ENCODE results near the gene HES7.

The HES7 gene

DNA sequence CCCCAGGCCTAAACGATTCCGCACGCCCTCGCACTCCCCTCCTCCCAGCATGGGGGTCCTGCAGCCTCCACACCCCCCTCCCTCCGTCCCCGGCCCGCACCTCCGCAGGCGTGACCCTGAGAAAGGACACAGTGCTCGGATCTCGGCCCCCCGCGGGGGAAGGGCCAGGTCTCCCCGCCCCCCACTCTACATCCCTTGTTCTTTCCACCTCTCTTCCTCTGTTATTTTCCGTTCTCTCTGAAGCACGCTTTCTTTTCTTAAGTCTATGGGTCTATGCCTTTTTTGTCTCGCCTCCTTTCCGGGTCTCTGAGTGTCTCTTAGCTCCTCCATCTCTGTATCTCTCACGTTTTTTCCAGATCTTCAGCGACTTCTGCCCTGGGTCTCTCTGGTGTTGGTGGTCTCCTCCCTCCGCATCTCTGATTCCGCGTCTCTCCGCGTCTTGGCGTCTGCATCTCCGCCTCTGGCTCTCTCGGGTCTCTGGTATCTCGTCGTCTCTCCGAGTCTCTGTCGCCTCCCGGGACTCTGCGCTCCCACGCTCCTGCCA lies 2.1 kb upstream of the HES7 start:
- peak overlapping the region; percentile 71 for H3K4me3 ChIP-seq (ENCODE audit: low read depth, low read length)
- DNase-seq (ENCODE audit: low read depth) = no peak

DNA sequence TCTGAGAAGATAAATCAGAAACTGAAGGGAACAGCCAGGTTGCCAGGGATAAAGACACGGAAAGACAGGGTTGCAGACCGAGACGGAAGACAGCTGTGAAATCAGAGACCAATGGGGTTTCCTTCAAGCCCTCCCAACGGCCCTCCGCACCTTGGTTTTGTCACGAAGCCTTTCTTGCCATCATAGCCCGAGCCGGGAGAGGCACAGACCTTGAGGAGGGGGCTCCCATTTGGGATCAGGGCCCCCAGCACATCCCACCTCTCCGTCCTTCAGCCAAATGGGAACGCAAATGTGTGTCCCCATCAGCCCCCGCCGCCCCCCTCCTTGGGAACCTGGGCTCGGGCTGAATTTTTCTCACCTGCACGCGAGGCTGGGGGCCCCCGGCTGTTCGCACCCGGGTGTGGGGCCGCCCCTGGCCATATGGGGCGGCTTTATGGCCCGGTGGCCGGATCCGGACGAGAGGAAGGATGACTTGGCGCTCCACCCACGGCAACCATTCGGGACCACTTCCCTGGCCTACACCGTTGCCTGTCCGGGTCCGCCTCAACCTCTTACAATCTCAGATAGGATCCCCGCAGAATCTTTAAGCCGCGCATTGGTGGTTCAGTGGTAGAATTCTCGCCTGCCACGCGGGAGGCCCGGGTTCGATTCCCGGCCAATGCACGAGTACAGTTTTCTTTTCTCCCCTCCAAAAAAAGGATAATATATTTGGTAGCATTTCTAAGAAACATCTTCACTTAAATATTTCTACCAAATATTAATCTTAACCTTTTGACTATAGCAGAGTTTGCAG lies 1.4 kb upstream of the HES7 start:
- no peak for DNase-seq (ENCODE audit: low read depth)
- peak overlapping the region; percentile 71 for H3K4me3 ChIP-seq (ENCODE audit: low read depth, low read length)

DNA sequence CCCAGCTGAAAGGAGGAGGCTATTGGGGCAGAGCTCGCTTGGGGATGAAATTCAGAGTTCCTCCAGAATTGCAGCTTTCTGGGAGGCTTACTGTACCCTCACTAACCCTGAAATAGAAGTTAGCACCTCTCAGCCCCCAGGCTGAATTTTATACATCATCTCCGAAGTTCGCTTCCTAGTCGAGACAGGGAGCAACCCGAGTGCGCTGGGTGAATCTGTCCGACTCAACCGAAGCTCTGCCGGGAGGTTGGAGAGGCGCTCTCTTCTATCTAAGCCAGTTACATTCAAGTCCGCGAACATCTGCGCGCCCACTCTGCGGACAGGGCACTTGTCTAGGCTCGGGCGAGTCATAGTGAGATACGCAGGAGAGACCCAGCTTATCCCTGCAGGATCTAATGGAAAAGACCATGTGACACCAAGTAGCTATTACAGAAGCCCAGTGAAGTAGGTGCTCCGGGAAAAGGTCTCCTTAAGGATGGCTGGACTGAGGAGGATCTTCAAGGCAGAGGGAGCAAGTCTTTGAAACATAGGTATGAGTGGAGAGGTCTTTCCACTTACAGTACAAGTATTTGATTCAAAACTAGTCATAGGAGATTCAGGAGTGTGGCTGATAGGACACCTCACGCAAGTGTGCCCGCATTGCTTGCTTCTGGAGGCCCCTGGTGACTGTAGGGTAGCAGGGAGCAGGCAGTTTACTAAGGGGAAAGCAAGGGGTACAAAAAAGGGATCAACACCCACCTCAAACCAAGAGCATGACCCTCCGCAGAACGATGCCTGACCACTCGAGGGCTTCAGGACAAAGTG lies 646 bp upstream of the HES7 start:
- H3K4me3 ChIP-seq (ENCODE audit: low read depth, low read length) = peak overlapping the region; percentile 71
- DNase-seq (ENCODE audit: low read depth) = no peak

DNA sequence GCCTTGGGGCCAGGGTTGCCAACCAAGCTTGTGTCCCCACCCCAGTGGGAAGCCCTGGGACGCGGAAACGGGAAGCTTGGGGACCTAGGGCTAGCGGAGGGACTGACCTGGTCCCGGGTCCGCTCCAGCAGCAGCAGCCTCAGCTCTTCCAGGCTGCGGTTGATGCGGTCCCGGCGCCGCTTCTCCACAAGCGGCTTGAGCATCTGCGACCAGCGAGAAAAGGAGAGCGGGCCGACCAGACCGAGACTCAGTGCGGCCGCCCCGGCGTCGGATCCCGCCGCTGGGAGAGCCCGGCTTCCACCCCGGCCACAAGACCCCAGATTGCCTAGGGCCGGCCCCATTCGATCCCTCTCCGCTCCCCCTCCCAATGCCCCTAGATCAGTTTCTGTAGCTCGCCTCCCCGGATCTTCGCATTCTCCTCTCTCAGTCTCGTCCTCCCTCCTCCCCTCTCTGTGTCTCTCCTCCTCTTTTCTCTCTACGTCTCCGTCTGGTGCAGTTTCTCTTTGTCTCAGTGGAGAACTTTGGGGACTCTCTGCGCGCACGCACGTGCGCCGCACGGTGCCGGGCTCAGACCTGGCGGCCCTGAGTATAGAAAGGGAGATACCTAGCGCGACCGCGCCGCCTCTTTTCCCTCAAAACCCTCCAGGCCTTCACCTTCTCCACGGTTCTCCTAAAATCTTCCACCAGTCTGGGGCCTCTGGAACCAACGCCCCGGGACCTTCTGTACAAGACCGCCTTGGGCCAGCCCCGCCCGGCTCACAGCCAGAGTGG lies 797 bp downstream of the HES7 start:
- DNase-seq (ENCODE audit: low read depth) = no peak
- H3K4me3 ChIP-seq (ENCODE audit: low read depth, low read length) = peak overlapping the region; percentile 71

DNA sequence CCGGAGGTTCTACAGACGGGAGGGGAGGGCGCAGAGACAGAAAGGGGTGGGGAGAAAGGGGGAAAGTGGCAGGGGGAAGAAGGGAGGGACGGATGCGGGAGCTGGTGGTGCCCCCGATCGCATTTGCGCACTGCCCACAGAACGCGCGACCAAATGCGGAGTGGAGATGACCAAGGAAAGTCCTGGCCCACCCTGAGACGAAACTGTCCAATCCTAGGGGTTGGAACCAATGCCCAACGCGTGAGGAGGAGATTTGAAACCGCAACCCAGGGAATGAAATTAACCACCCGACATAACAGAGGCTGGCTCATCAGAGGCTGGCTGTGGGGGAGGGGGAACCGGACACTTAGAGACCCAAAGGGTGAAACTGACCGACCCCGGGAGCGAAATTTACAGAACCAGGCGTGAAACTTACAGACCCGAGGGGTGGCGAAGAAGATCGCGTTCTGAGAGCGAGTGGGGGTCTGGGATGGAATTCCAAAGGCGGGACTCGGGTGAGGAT lies 1.4 kb downstream of the HES7 start:
- DNase-seq (ENCODE audit: low read depth) = no peak
- H3K4me3 ChIP-seq (ENCODE audit: low read depth, low read length) = peak overlapping the region; percentile 71

DNA sequence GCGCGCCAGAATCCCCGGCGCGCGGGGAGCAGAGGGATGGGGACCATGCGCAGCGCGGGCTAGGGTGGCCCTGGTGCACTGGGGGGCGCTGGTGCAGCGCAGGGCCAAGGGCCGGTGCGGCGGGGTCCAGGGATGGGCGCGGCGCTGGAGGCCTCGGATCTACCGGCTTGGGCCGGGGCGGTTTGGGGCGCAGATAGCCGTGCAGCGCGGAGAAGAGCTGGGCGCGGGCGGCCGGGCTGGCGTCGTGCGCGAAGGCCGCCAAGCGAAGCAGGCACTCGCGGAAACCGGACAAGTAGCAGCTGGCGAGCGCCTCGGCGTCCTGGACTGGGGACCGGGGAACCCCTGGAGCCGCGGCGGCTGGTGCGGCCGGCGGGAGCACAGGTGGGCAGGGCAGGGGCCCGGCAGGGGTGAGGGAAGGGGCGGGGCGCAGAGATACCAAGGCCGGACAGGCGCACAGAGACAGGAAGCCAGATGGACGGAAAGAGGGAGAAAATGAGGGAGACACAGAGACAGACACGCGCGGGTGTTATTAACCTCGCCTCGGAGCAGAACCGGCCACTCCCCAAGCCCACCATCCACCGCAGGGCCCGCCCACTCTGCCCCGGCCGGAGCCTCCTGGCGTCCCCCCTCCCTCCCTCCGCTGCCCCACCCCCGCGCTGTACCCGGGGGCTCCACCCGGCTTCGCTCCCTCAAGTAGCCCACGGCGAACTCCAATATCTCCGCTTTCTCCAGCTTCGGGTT lies 2.1 kb downstream of the HES7 start:
- peak overlapping the region; percentile 71 for H3K4me3 ChIP-seq (ENCODE audit: low read depth, low read length)
- no peak for DNase-seq (ENCODE audit: low read depth)

DNA sequence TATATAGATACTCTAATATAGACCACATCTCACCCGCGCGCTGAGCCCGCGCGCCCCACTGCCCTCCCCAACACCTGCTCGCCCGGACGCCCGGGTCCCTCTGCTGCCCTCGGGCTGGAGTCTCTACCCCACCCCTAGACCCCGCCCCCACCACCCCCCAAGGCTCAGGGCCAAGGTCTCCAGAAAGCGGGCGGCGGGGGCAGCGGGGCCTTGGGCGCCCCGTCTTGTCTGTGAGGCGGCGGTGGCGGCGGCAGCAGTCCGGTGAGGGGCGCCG lies 2.6 kb downstream of the HES7 start:
- H3K4me3 ChIP-seq (ENCODE audit: low read depth, low read length) = peak overlapping the region; percentile 71
- DNase-seq (ENCODE audit: low read depth) = no peak

DNA sequence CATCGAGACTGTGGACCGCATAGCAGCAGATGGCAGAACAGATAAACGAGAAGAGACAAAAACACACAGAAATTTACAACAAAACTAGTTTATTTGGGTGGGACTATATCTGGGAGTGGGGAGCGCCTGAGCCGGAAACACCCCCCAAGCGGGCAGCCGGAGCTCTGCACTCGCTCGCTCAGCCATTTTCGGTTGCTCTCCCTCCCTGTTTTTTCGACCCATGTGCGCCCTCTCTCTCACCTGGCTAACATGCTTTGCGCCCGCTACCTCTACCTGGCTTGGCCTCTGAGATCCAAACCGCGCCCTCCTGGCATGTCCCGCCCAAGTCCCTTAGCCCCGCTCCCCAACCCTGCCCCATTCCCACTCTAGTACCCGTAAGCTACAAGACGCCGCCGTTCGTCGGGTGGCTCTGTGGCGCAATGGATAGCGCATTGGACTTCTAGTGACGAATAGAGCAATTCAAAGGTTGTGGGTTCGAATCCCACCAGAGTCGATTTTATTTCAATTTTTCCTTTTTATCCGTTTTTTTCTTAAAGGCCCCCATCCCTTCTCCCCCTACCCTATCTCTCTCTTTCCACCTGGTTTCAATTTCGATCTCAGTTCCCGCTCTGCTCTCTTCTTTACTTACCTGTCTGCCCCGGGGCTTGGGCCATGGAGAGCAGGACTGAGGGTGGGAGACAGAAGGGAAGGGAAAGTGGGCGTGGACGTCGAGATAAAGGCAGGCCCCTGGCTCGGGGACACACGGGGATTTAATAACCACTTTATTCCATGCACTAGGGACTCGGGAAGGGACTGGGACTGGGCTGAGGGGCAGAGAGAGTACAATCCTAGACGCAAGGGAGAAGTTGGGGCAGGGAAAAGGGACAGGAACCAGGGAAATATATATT lies 3.1 kb downstream of the HES7 start:
- DNase-seq (ENCODE audit: low read depth) = no peak
- peak overlapping the region; percentile 71 for H3K4me3 ChIP-seq (ENCODE audit: low read depth, low read length)

DNA sequence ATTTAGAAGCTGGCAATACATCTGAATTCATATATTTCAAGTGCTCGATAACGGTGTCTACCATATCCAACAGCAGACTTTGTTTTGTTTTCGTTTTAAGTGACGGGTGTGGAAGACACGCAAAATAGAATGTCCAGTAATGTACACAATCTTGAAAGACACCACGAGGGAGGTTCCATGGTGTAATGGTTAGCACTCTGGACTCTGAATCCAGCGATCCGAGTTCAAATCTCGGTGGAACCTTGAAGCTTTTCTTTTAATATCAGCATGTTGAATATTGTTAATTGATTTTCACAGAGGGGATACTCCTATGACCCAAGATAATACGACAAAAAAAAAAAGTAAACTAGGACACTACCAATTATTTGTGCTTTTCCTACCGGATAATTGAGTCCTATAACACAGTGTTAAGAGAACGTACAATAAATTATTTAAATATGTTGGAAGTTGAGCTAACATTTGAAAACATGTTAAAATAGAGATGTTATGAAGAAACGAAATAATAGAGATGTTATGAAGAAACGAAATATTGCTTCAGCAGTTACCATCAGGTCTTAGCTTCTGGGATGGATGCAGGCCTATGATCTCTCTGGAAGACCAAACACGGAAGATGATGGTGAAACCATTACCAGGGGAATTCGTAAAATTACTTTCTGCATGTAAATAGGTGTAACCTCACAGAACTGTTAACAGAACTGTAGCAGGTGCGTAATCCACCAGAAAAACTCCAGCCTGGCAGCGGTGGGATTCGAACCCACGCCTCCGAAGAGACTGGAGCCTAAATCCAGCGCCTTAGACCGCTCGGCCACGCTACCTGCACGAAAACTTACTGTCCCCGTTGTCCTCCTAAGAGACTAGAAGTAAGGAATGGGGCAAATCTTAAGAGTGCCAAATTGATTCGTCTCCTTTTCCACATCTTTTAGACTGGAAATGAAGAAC lies 4.1 kb downstream of the HES7 start:
- DNase-seq (ENCODE audit: low read depth) = peak; percentile 66
- peak overlapping the region; percentile 71 for H3K4me3 ChIP-seq (ENCODE audit: low read depth, low read length)

DNA sequence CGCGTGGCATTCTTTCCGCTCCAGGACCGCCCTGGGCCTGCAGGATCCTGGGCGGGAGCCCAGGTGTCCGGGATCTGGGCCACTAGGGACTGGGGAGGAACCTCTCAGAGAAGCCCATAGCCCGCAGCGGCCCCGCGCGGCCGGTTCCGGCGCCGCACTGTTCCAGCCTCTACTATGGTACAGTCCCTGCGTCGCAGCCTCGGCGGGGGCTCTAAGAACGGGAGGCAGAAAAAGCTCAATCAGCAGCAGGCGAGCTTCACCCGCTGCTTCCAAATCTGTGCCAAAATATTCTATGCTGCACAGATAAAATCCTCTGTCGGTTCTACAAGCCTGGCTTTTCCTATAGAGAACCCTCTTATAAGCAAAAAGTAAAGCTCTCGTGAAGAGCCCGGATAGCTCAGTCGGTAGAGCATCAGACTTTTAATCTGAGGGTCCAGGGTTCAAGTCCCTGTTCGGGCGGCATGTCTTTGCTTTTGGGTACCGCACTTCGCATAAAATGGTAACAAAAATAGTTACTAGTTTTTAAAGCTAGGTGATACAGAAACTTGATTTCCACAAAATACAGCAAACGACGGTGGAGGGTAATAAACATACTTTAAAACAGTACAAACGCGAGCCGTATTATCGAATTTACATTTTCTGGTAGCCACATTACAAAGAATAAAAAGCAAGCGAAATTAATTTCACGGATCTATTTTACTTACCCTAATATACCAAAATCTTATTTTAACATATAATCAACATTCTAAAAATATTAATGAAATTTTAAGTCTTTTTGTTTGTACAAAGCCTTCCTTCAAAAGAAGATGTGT lies 4.9 kb downstream of the HES7 start:
- no peak for DNase-seq (ENCODE audit: low read depth)
- H3K4me3 ChIP-seq (ENCODE audit: low read depth, low read length) = peak overlapping the region; percentile 57

DNA sequence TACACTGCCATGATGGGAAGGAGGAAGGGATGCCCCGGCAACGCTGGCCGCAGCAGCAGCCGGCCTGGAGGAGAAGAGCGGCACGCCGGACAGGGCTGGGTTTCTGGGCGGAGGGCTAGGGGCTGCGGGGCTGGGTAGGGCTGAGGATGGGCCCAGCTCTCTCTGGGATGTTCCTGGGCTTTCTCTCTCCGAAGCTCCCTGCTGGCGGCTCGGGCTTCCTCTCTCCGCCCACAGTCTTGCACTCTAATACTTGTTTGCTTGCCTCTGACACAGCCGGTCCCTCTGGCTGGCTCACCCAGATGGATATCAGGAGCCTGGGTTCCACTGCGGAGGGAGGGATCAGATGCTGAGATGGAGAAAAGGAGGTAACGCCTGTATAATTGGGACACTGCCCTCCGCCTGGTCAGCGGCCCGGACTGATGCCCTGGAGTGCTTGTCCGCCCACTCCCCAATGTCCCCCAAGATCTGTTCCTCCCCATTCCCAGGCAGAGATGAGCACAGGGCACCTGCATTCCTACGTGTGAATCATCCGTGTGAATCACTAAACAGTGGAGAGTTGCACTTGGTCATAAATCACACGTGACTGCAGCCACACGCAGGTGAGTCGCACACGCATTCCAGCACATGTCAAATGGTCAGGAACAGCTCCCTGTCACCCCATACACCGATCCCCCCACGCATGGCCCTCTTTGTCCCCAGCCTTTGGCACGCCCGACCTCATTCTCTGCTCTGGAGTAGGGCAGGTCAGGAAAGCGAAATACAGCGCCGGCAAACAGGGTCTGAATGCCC lies 5.7 kb downstream of the HES7 start, which contains the start of gene ALOXE3:
Gene ALOXE3 (minus strand): TSS at position 535 of the 789 bp plus-strand sequence. CDS start 524 bp downstream, at position 11.
- no peak for DNase-seq (ENCODE audit: low read depth)
- H3K4me3 ChIP-seq (ENCODE audit: low read depth, low read length) = peak within 1 kb of the TSS; percentile 57

DNA sequence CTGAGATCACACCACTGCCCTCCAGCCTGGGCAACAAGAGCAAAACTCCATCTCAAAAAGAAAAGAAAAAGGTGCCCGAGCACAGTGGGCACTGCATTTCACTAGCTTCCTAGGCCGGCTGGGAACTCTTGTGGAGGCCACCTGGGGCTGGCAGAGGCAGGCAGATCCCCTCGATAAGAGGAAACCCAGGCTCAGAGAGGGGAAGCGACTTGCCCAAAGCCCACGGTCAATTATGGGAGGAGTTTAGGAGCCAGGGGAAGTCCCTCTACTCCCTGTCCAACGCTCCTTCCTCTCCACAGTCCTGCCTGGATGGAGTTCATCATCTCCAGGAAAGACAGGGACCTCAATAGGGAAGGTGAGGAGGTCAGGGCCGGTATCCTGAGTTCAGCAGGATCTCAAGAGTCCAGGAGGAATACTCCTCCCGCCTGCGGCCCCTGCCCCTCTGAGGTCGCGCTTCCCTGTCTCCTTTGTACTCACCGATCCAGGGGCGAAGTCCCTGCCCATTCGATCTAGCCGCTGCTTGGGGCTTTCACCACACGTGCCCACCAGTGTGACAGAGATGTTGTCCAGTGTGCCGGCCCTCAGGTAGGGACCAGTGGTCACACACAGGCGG lies 6.4 kb downstream of the HES7 start:
- no peak for DNase-seq (ENCODE audit: low read depth)
- H3K4me3 ChIP-seq (ENCODE audit: low read depth, low read length) = peak overlapping the region; percentile 57

DNA sequence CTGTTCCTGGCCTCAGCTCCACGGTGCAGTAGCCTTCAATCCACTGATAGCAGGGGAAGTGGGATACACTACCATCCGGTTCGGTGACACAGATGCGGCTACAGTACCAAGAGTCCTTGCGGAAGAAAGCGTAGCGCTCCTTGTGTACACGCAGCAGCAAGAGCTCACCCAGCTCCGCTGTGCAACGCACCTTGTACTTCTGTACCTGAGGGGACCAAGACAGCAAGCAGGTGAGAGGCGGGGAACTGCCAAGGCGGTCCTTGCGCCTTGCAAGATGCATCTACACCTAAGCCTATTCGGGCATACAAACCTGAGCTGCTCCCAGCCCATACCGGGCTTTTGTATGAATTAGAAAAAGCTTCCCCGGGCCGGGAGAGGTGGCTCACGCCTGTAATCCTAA lies 7.1 kb downstream of the HES7 start:
- no peak overlapping the region for H3K4me3 ChIP-seq (ENCODE audit: low read depth, low read length)
- DNase-seq (ENCODE audit: low read depth) = no peak

DNA sequence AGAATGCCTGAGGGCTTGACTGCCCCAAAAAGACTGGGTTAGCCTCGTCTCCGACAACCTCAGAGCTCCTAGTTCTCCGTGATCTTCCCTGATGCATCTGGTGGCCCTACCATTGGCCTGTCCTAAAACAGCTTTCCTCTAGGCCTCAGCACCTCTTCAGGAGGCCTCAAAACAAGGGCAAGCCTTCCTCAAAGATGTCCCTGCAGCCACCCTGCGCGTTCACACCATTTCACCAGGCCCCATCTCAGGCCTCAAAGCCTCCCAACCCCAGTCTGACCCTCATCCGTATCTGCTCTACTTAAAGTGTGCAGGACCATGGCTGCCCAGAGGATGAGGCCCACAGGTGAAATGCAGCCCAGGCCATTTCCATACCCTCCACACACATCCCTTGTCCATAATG lies 13.0 kb downstream of the HES7 start:
- no peak for DNase-seq (ENCODE audit: low read depth)
- H3K4me3 ChIP-seq (ENCODE audit: low read depth, low read length) = no peak overlapping the region

DNA sequence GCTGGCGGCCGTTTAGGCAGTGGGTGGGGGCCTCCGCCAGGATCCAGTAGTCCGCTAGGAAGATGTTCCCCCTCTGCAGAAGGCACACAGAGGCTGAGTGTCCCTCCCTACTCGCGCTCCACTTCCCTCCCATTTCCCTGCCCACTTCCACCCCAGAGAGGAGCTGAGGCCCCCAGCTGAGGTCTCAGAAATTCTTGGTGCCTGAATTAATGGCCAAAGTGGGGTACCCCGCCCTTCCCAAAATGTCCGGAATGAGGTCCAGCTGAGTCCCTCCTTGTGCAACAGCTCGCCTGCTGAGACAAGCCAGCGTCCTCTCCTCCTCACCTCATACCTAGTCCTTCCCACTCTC lies 13.5 kb downstream of the HES7 start:
- H3K4me3 ChIP-seq (ENCODE audit: low read depth, low read length) = peak overlapping the region; percentile 35
- no peak for DNase-seq (ENCODE audit: low read depth)

Measured in skeletal muscle cell (primary cell).